HL-60 (cell line): ENCODE results near the gene FAM200A.

Experiments used
- POLR2AphosphoS5 ChIP-seq: IDR thresholded peaks from 2 replicates; pipeline ENCODE4 v1.6.1; 2012; ENCODE audit warnings: low read depth
- TF ChIP-seq, protein P1 (sequence below): IDR thresholded peaks from one replicate; pipeline ENCODE4 v1.5.1; 2011; ENCODE audit warnings: low read length, control low read depth, inconsistent platforms; ENCODE audit not compliant: insufficient read depth
- TF ChIP-seq, protein P2 (sequence below): IDR thresholded peaks from 2 replicates; pipeline ENCODE4 v1.6.1; 2012; ENCODE audit warnings: low read depth; ENCODE audit not compliant: insufficient replicate concordance

DNA sequence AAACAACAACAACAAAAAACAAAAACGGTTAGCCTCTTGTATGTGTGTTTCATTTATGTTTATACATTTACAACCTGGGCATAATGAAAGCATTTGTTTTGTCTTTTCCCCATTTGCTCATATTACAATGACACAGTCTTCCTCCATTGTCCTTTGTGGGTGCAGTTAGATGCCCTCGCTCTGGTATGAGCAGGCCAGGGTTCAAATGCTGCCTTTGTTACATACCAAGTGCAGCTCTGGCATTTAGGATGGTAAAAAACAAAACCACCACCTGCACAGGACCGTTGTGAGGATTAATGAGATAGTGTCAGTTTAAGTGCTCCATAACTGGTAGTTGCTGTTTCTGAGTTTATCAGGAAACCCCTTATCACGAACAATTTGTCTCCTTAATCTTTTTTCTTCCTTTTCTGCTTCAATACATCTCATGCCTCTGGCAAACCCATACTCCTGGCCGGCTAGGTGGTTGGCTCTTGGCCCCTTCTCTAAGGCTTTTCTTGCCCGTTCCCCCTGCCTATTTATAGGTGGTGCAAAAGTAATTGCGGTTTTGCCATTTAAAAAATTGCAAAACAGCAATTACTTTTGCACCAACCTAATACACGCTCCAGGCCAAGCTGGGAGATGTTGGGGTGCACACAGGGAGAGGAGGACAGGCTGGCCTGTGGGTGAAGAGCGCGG lies 27.5 kb upstream of the FAM200A start:
- TF ChIP-seq, protein P1, sequence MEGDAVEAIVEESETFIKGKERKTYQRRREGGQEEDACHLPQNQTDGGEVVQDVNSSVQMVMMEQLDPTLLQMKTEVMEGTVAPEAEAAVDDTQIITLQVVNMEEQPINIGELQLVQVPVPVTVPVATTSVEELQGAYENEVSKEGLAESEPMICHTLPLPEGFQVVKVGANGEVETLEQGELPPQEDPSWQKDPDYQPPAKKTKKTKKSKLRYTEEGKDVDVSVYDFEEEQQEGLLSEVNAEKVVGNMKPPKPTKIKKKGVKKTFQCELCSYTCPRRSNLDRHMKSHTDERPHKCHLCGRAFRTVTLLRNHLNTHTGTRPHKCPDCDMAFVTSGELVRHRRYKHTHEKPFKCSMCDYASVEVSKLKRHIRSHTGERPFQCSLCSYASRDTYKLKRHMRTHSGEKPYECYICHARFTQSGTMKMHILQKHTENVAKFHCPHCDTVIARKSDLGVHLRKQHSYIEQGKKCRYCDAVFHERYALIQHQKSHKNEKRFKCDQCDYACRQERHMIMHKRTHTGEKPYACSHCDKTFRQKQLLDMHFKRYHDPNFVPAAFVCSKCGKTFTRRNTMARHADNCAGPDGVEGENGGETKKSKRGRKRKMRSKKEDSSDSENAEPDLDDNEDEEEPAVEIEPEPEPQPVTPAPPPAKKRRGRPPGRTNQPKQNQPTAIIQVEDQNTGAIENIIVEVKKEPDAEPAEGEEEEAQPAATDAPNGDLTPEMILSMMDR = no peak
- no peak for TF ChIP-seq POLR2AphosphoS5
- TF ChIP-seq, protein P2, sequence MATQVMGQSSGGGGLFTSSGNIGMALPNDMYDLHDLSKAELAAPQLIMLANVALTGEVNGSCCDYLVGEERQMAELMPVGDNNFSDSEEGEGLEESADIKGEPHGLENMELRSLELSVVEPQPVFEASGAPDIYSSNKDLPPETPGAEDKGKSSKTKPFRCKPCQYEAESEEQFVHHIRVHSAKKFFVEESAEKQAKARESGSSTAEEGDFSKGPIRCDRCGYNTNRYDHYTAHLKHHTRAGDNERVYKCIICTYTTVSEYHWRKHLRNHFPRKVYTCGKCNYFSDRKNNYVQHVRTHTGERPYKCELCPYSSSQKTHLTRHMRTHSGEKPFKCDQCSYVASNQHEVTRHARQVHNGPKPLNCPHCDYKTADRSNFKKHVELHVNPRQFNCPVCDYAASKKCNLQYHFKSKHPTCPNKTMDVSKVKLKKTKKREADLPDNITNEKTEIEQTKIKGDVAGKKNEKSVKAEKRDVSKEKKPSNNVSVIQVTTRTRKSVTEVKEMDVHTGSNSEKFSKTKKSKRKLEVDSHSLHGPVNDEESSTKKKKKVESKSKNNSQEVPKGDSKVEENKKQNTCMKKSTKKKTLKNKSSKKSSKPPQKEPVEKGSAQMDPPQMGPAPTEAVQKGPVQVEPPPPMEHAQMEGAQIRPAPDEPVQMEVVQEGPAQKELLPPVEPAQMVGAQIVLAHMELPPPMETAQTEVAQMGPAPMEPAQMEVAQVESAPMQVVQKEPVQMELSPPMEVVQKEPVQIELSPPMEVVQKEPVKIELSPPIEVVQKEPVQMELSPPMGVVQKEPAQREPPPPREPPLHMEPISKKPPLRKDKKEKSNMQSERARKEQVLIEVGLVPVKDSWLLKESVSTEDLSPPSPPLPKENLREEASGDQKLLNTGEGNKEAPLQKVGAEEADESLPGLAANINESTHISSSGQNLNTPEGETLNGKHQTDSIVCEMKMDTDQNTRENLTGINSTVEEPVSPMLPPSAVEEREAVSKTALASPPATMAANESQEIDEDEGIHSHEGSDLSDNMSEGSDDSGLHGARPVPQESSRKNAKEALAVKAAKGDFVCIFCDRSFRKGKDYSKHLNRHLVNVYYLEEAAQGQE = no peak
